ENCODE measurements around the gene UBE2L5.

The UBE2L5 gene

GRCh38 chr13:30406779-30407416 lies 15.4 kb upstream of the UBE2L5 start:
- DNase-seq (ENCODE audit: low read depth) = no peak

- peak; percentile 79 for DNase-seq (ENCODE audit: low read depth)
Measured at GRCh38 chr13:30408319-30409101, 13.8 kb upstream of the UBE2L5 start.

- peak; percentile 84 for DNase-seq (ENCODE audit: low read depth)
Measured at GRCh38 chr13:30409886-30410704, 12.2 kb upstream of the UBE2L5 start.

- DNase-seq (ENCODE audit: low read depth) = peak; percentile 50
Measured at GRCh38 chr13:30410705-30411125, 11.6 kb upstream of the UBE2L5 start.

GRCh38 chr13:30412346-30412745 lies 9.9 kb upstream of the UBE2L5 start:
- no peak for DNase-seq (ENCODE audit: low read depth)

- no peak for DNase-seq (ENCODE audit: low read depth)
Measured at GRCh38 chr13:30413842-30414241, 8.5 kb upstream of the UBE2L5 start.

GRCh38 chr13:30415430-30416030 lies 6.8 kb upstream of the UBE2L5 start:
- peak; percentile 58 for DNase-seq (ENCODE audit: low read depth)

- no peak for DNase-seq (ENCODE audit: low read depth)
Measured at GRCh38 chr13:30416471-30416870, 5.8 kb upstream of the UBE2L5 start.

GRCh38 chr13:30418075-30418716 lies 4.1 kb upstream of the UBE2L5 start:
- DNase-seq (ENCODE audit: low read depth) = peak; percentile 55

GRCh38 chr13:30418717-30419459 lies 3.4 kb upstream of the UBE2L5 start:
- DNase-seq (ENCODE audit: low read depth) = peak; percentile 21

- DNase-seq (ENCODE audit: low read depth) = peak; percentile 91
Measured at GRCh38 chr13:30421093-30422053, 920 bp upstream of the UBE2L5 start.

GRCh38 chr13:30423891-30424290 lies 1.6 kb downstream of the UBE2L5 start:
- DNase-seq (ENCODE audit: low read depth) = no peak

GRCh38 chr13:30429235-30429634 lies 6.9 kb downstream of the UBE2L5 start:
- DNase-seq (ENCODE audit: low read depth) = no peak

GRCh38 chr13:30429721-30430694 lies 7.7 kb downstream of the UBE2L5 start:
- DNase-seq (ENCODE audit: low read depth) = peak; percentile 93

- peak; percentile 26 for DNase-seq (ENCODE audit: low read depth)
Measured at GRCh38 chr13:30431269-30431940, 9.1 kb downstream of the UBE2L5 start.

- no peak for DNase-seq (ENCODE audit: low read depth)
Measured at GRCh38 chr13:30435911-30436451, 13.7 kb downstream of the UBE2L5 start.

- DNase-seq (ENCODE audit: low read depth) = no peak
Measured at GRCh38 chr13:30437177-30437576, 14.9 kb downstream of the UBE2L5 start.

GRCh38 chr13:30438286-30438685 lies 16.0 kb downstream of the UBE2L5 start:
- DNase-seq (ENCODE audit: low read depth) = no peak

All from EH (cell line).